HG02623 (cell line): ENCODE data around the gene ACRV1.

Experiments
- ATAC-seq: cut with Tn5 transposase; IDR thresholded peaks from one replicate; pipeline ENCODE4 v1.9.1; 2021; ENCODE audit warnings: moderate library complexity; ENCODE audit not compliant: unreplicated experiment

The ACRV1 gene

GRCh38 chr11:125662689-125663088 is 18.0 kb downstream of the ACRV1 start:
- ATAC-seq: no peak

DNA sequence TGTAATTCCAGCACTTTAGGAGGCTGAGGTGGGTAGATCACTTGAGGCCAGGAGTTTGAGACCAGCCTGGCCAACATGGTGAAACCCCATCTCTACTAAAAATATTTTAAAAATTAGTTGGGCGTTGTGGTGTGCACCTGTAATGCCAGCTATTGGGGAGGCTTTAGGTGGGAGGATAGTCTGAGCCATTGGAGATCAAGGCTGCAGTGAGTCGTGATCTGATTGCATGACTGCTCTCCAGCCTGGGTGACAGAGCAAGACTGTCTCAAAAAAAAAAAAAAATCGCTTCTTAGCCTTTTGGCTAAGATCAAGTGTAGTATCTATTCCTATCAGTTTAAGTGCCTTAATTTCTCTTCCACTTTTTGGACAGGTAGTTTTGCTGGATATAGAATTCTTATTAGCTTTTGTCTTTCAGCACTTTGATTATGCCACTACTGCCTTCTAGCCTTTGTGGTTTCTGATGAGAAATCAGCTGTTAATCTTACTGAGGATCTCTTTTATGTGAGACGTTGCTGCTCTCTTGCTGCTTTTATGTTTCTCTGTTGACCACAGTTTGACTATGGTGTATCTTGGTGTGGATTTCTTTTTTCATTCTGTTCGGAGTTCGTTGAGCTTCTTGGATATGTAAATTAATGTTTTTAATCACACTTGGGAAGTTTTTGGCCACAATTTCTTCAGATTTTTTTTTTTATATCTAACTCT is 31.0 kb downstream of the ACRV1 start:
- ATAC-seq: no peak

DNA sequence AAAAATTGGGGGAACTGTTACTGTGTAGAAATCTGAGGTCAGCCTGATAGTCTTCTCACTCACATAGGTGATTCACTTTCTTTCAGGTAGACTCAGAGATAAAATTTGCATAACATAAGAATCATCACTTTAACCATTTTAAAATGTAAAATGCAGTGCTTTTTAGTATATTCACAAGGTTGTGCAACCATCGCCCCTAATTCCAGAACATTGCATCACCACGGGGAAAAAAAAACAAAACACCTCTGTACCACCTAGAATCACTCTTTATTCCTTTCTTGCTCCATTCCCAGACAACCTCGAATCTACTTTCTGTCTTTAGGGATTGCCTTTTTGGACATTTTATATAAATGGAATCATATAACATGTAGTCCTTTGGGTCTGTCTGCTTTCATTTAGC is 34.8 kb downstream of the ACRV1 start:
- no peak for ATAC-seq

- no peak for ATAC-seq
Observed at GRCh38 chr11:125638315-125638714, 42.3 kb downstream of the ACRV1 start.

DNA sequence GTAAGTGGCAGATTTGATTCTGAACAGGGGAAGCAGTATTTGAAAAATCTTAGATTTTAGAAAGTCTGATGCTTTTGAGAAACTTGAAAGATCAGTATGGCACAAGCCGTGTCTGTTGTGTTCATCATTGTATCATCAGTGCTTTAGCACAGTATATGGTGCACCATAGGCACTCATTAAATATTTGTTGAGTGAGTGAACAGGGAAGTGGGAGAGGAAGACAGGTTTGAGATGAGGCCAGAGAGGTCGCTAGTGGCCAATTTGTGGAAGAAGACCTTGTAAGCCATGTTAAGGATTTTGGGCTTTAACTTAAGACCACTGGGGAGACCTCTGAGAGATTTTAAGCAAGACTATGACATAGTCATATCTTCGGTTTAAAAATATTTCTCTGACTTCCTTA is 42.8 kb downstream of the ACRV1 start:
- no peak for ATAC-seq

GRCh38 chr11:125627236-125627910 is 53.3 kb downstream of the ACRV1 start:
- ATAC-seq: no peak

- peak; percentile 12 for ATAC-seq
Observed at GRCh38 chr11:125626288-125626950, 54.2 kb downstream of the ACRV1 start.

- peak; percentile 86 for ATAC-seq
Observed at GRCh38 chr11:125625630-125626287, 54.9 kb downstream of the ACRV1 start.

GRCh38 chr11:125625225-125625629 is 55.4 kb downstream of the ACRV1 start:
- ATAC-seq: no peak

DNA sequence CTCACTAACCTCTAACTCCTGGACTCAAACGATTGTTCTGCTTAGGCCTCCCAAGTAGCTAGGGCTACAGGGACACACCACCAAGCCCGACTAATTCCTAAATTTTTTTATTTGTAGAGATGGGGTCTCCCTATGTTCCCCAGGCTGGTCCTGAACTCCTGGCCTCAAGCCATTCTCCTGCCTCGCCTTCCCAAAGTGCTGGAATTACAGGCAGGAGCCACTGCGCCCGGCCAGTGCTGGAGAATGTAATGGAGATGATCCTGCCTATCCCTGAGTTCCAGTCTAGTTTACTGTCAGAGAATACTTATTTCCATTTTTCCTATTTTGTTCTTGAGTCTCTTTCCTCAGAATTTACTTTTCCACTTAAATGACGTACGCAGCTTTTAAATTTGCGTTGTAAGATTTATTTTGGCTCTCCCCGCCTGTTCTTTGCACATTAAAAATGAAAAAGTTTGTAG is 55.9 kb downstream of the ACRV1 start, which contains the start of gene CHEK1:
TSS of gene CHEK1 (plus strand) at position 408 of the 458 bp plus-strand sequence. CDS start 1,606 bp downstream, outside the sequence.
- no peak for ATAC-seq

DNA sequence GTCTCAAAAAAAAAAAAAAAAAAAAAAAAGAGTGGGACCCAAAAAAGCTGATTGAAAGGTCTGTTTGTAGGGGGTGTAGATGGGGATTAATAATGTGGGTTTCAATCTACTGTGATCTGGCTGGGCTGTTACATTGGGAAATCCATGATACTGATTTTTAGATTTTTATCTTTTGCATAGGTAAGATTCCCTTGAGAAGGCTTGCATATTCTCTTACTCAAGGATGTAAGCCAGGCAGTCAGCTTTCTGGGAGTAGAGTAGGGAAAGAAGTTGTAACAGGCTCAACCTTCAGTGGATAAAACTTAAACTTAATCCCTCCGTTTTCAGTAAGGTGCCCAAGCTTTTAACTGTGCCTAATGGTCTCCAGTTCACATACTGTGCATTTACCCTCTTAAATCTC is 57.6 kb downstream of the ACRV1 start:
- ATAC-seq: no peak

- ATAC-seq: no peak
Observed at GRCh38 chr11:125621995-125622394, 58.7 kb downstream of the ACRV1 start.
